Endothelial cell of umbilical vein (primary cell): Measurements from ENCODE around the gene ANKS1A. TPM values are rescaled to one million over a fixed set of nuclear protein-coding genes. Genes with fewer than 3 reads are reported as not detected.

Experiments
- BruUV-seq: library from RNA; stranded (reverse); fragments of 400-500 nt; replicated peaks from 2 replicates; lab custom pipeline; 2021; lab: Mats Ljungman, UMichigan
- CTCF ChIA-PET: fragments of 300-600, 350-600 bp; sonication (Branson Sonifier 250); formaldehyde crosslinking; loops from one replicate; lab custom pipeline; 2021; ENCODE audit warnings: antibody characterized with exemption, inconsistent platforms; lab: Charles Lee
- POLR2A ChIA-PET: fragments of 300-600, 350-600 bp; sonication (Branson Sonifier 250); formaldehyde crosslinking; loops from one replicate; lab custom pipeline; 2021; ENCODE audit warnings: antibody characterized with exemption, inconsistent platforms; lab: Charles Lee
- DNase-seq: peaks from one replicate; pipeline ENCODE4 v3.0.0-alpha.2; 2011; ENCODE audit warnings: low read depth, low spot score
- FAIRE-seq: peaks from 2 replicates; lab custom pipeline; 2011; peaks lifted over from hg19 to GRCh38; lab: Jason Lieb, UNC
- H2AFZ ChIP-seq: 2 replicates; pipeline ENCODE4 v1.6.0; 2012; ENCODE audit warnings: low read depth, low read length, control low read depth, inconsistent platforms
- H3K27ac ChIP-seq: 2 replicates; pipeline ENCODE4 v1.5.1; 2011; ENCODE audit warnings: low read depth, mild to moderate bottlenecking, control low read depth, low read length, moderate library complexity; ENCODE audit not compliant: insufficient read depth
- H3K27me3 ChIP-seq, 2 experiments: 2 replicates each; pipeline versions ENCODE4 v1.6.0 to v1.6.1; 2011; ENCODE audit warnings: low read length in 2 of 2, mixed read lengths in 1 of 2; ENCODE audit not compliant: control insufficient read depth in 2 of 2, insufficient read depth in 2 of 2
- H3K36me3 ChIP-seq, 2 experiments: 2 replicates in 1 of 2; 3 replicates in 1 of 2; pipeline ENCODE4 v1.5.1; 2011; ENCODE audit warnings: low read length in 2 of 2, mild to moderate bottlenecking in 1 of 2, moderate library complexity in 1 of 2; ENCODE audit not compliant: control insufficient read depth in 2 of 2, insufficient read depth in 2 of 2; ENCODE audit errors: extremely low read depth in 1 of 2
- H3K4me1 ChIP-seq: 3 replicates; pipeline ENCODE4 v1.5.1; 2011; ENCODE audit warnings: mild to moderate bottlenecking, low read length; ENCODE audit not compliant: control insufficient read depth, insufficient read depth; ENCODE audit errors: extremely low read depth
- H3K4me2 ChIP-seq: 2 replicates; pipeline ENCODE4 v1.6.1; 2011; ENCODE audit warnings: low read length, control low read depth, mixed read lengths; ENCODE audit not compliant: insufficient read depth
- H3K4me3 ChIP-seq, 3 experiments: fragments of 200-600 bp in 1 of 3; sonication (generic), shearing (Covaris generic) in 1 of 3; replicated peaks in 1 of 3; 2 replicates each; pipeline ENCODE4 v1.5.1; 2011 to 2016; ENCODE audit warnings: control low read depth in 3 of 3, low read length in 3 of 3, mild to moderate bottlenecking in 2 of 3, inconsistent platforms in 1 of 3, low read depth in 1 of 3, moderate library complexity in 1 of 3; ENCODE audit not compliant: insufficient read depth in 1 of 3
- H3K79me2 ChIP-seq: 2 replicates; pipeline ENCODE4 v1.6.0; 2012; ENCODE audit warnings: low read length, inconsistent platforms; ENCODE audit not compliant: control insufficient read depth, insufficient read depth
- H3K9ac ChIP-seq: replicated peaks from 2 replicates; pipeline ENCODE3; 2011; ENCODE audit warnings: low read length, control low read depth; ENCODE audit not compliant: insufficient read depth; ENCODE audit errors: extremely low read depth
- H3K9me1 ChIP-seq: replicated peaks from 3 replicates; pipeline ENCODE4 v1.6.0; 2011; ENCODE audit warnings: mild to moderate bottlenecking, low read length; ENCODE audit not compliant: control insufficient read depth, insufficient read depth; ENCODE audit errors: extremely low read depth
- H3K9me3 ChIP-seq: replicated peaks from 2 replicates; pipeline ENCODE4 v1.5.1; 2012; ENCODE audit warnings: low read length, inconsistent platforms; ENCODE audit not compliant: control insufficient read depth, insufficient read depth
- H4K20me1 ChIP-seq: replicated peaks from 2 replicates; pipeline ENCODE3; 2011; ENCODE audit warnings: mild to moderate bottlenecking, low read length; ENCODE audit not compliant: control insufficient read depth, insufficient read depth; ENCODE audit errors: extremely low read depth
- CTCF ChIP-seq, 2 donors: IDR thresholded peaks; 1 replicate in 1 of 2; 2 replicates in 1 of 2; pipeline ENCODE4 v1.5.1; 2011; ENCODE audit warnings: low read length in 2 of 2, mild to moderate bottlenecking in 2 of 2, moderate library complexity in 2 of 2, control low read depth in 1 of 2, inconsistent platforms in 1 of 2, low read depth in 1 of 2; ENCODE audit not compliant: insufficient read depth in 1 of 2; ENCODE audit errors: extremely low read depth in 1 of 2
- EZH2 ChIP-seq: IDR thresholded peaks from 2 replicates; pipeline ENCODE4 v1.6.1; 2012; ENCODE audit warnings: borderline replicate concordance, low read depth, mild to moderate bottlenecking, moderate library complexity, low read length, inconsistent platforms; ENCODE audit not compliant: severe bottlenecking
- FOS ChIP-seq: IDR thresholded peaks from 2 replicates; pipeline ENCODE4 v1.6.1; 2011; ENCODE audit warnings: mild to moderate bottlenecking, low read length, moderate library complexity, borderline replicate concordance; ENCODE audit not compliant: insufficient read depth
- GATA2 ChIP-seq: IDR thresholded peaks from 2 replicates; pipeline ENCODE4 v1.7.0; 2011; ENCODE audit warnings: low read depth, mild to moderate bottlenecking, moderate library complexity, mixed read lengths, low read length; ENCODE audit not compliant: insufficient read length, insufficient read depth
- JUN ChIP-seq: IDR thresholded peaks from 2 replicates; pipeline ENCODE4 v1.6.1; 2011; ENCODE audit warnings: borderline replicate concordance, low read depth; ENCODE audit not compliant: insufficient read length, insufficient read depth
- MYC ChIP-seq: IDR thresholded peaks from one replicate; pipeline ENCODE4 v1.6.1; 2011; ENCODE audit warnings: mild to moderate bottlenecking, low read depth, low read length
- POLR2A ChIP-seq: IDR thresholded peaks from 2 replicates; pipeline ENCODE4 v1.6.1; 2012; ENCODE audit warnings: low read depth, mild to moderate bottlenecking, control low read depth, low read length
- POLR2AphosphoS5 ChIP-seq: IDR thresholded peaks from 2 replicates; pipeline ENCODE4 v1.6.1; 2012; ENCODE audit warnings: low read depth, mild to moderate bottlenecking, control low read depth, low read length, moderate library complexity; ENCODE audit not compliant: insufficient read depth
- dilution Hi-C: fragments of 300-500 bp; cut with MboI; formaldehyde crosslinking; loops from one replicate; pipeline ENCODE4 v1.15.0; 2019; ENCODE audit warnings: low sequenced_read_pairs; ENCODE audit not compliant: extremely low pct_ligation_motif_present
- intact Hi-C: fragments of 100-400 bp; cut with micrococcal nuclease; formaldehyde crosslinking; loops from one replicate; pipeline ENCODE4 v1.10.0; 2022
- polyA plus RNA-seq, 4 experiments: library from polyadenylated mRNA; depleted of rRNA in 3 of 4; stranded (reverse) in 3 of 4; unstranded in 1 of 4; fragments of >200 nt; gene quantifications; 2 replicates each; pipeline versions ENCODE4 v1.2.1 to v1.2.3, GENCODE V29; 2011 to 2012; ENCODE audit warnings: missing spikeins in 1 of 4
- total RNA-seq: library from RNA; stranded (reverse); gene quantifications from 2 replicates; pipeline ENCODE4 v1.2.3, GENCODE V29; 2021
- TF ChIP-seq, protein P1 (sequence below): IDR thresholded peaks from 2 replicates; pipeline ENCODE4 v1.6.1; 2011; ENCODE audit not compliant: insufficient read depth, insufficient read length

ANKS1A gene
- total and polyA plus RNA-seq, 2 donors (not counting 3 experiments of a cell fraction or from before 2014, with no cell fraction given), result 8.9 to 26.1 TPM

GRCh38 chr6:34875292-34876213 lies 13.5 kb upstream of the ANKS1A start:
- Histone ChIP-seq H3K4me1 (no peaks in the 10 kb centered on the region), H3K4me3 (no peak overlapping the region), H3K27me3 (no peaks in the 10 kb centered on the region), H3K79me2 (no peaks in the 10 kb centered on the region), H3K4me2 (no peak overlapping the region), H3K9me1 (no peaks in the 10 kb centered on the region), H3K9me3 (no peaks in the 10 kb centered on the region), H3K36me3 (peaks cover 11 to 28% of the 10 kb centered on the region in 2 experiments), H3K9ac (no peak overlapping the region), H2AFZ (no peak overlapping the region), H3K27ac (no peak overlapping the region), H4K20me1 (no peaks in the 10 kb centered on the region)
- DNase-seq (no peak), FAIRE-seq (no peak)
- BruUV-seq, result no TSS peak
- ChIA-PET CTCF (interaction anchor here (1.3 kb wide), 1 partner anchor 12 kb away, joined by 3 read pairs; no protein-coding TSS in a partner anchor), POLR2A (no interaction called here)
- TF ChIP-seq MYC (no peak), FOS (no peak), POLR2AphosphoS5 (no peak)
- TF ChIP-seq, protein P1, sequence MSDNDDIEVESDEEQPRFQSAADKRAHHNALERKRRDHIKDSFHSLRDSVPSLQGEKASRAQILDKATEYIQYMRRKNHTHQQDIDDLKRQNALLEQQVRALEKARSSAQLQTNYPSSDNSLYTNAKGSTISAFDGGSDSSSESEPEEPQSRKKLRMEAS, result no peak
- dilution Hi-C loops (no loop called here), intact Hi-C loops (no loop called here)

- Histone ChIP-seq H2AFZ (no peak overlapping the region), H3K9me1 (no peaks in the 10 kb centered on the region), H4K20me1 (no peaks in the 10 kb centered on the region), H3K27ac (no peak overlapping the region), H3K9ac (no peak overlapping the region), H3K27me3 (no peaks in the 10 kb centered on the region), H3K9me3 (no peaks in the 10 kb centered on the region), H3K36me3 (peaks cover 11 to 19% of the 10 kb centered on the region in 2 experiments), H3K4me1 (no peaks in the 10 kb centered on the region), H3K79me2 (no peaks in the 10 kb centered on the region), H3K4me2 (no peak overlapping the region), H3K4me3 (no peak overlapping the region)
- intact Hi-C loops, result no loop called here
- FAIRE-seq (no peak), DNase-seq (no peak)
- ChIA-PET POLR2A (no interaction called here), CTCF (interaction anchor here (1.3 kb wide), 1 partner anchor 11 kb away, joined by 3 read pairs; no protein-coding TSS in a partner anchor)
- dilution Hi-C loops, result no loop called here
- TF ChIP-seq POLR2AphosphoS5 (no peak), JUN (no peak), FOS (no peak), CTCF (IDR thresholded peaks at IDR 0.05; ENCODE audit: extremely low read depth in 1 of 2, insufficient read depth in 1 of 2, low read depth in 1 of 2, low read length in 2 of 2) (no peak), POLR2A (no peak), EZH2 (no peak), GATA2 (no peak), MYC (no peak)
- TF ChIP-seq, protein P1, result no peak
- no TSS peak for BruUV-seq
Observed at GRCh38 chr6:34876472-34876871, 12.6 kb upstream of the ANKS1A start.
